ENCODE results near the gene LRRK1.
A peak's percentile ranks its signal among the peaks of the same experiment; 100 is the strongest.

LRRK1 gene

DNA sequence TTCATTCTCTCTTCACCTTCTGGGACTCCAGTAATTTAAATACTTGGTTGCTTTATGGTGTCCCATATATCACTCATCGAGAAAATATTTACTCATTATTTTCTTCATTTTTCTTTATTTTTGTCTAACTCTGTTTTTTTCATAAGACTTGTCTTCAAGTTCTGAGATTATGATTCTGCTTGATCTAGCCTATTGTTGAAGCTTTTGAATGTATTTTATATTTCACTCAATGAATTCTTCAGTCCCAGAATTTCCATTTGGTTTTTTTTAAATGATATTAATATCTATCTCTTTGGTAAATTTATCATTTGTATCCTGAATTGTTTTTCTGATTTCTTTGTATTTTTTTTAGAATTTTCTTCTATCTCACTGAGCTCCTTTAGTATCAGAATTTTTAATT is 117.0 kb downstream of the LRRK1 start:
- TF ChIP-seq CTCF (conservative IDR thresholded peaks at IDR 0.05; ENCODE audit: low read depth, low read length): no peak
- no peak overlapping the region for H3K4me3 ChIP-seq (ENCODE audit: low read depth, low read length)
- no peak for DNase-seq (ENCODE audit: low read depth)

GRCh38 chr15:101037090-101037830 is 118.1 kb downstream of the LRRK1 start:
- no peak overlapping the region for H3K4me3 ChIP-seq (ENCODE audit: low read depth, low read length)
- no peak for DNase-seq (ENCODE audit: low read depth)

DNA sequence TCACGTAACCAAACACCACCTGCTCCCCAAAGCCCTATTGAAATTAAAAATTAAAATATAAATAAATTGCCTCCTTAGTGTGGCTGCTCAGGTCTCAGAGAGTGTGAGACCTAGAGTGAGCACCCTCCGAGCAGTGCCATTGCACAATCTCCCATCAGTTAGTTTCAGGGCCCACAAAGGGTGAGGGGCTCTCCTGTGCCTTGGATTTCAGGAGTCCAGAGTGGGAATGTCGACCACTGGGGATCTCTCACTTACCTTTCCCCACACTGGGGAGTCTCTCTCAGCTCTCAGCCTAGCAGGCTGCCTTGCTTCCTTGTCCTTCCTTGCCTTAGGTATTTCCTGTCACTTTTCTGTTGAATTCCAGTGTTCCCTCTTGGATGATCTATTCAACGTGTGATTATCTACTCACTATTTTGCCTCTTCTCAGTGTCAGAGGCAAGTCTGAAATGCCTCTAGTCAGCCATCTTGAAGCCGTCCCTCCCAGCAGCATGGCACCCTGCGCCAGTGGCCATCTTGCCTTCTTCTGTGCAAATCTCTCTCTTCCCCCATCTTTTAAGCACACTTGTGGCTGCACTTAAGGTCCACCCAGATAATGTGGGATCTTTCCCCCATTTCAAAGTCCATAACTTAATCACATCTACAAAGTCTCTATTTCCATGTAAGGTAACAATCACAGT is 119.3 kb downstream of the LRRK1 start:
- TF ChIP-seq CTCF (conservative IDR thresholded peaks at IDR 0.05; ENCODE audit: low read depth, low read length): no peak
- no peak overlapping the region for H3K4me3 ChIP-seq (ENCODE audit: low read depth, low read length)
- DNase-seq (ENCODE audit: low read depth): no peak

More at GRCh38 chr15:101037090-101037830, 118.1 kb downstream of the LRRK1 start:
- no peak for TF ChIP-seq CTCF (conservative IDR thresholded peaks at IDR 0.05; ENCODE audit: low read depth, low read length)

GRCh38 chr15:101039461-101039860 is 120.3 kb downstream of the LRRK1 start:
- peak; percentile 77 for DNase-seq (ENCODE audit: low read depth)
- H3K4me3 ChIP-seq (ENCODE audit: low read depth, low read length): no peak overlapping the region
- TF ChIP-seq CTCF (conservative IDR thresholded peaks at IDR 0.05; ENCODE audit: low read depth, low read length): no peak

DNA sequence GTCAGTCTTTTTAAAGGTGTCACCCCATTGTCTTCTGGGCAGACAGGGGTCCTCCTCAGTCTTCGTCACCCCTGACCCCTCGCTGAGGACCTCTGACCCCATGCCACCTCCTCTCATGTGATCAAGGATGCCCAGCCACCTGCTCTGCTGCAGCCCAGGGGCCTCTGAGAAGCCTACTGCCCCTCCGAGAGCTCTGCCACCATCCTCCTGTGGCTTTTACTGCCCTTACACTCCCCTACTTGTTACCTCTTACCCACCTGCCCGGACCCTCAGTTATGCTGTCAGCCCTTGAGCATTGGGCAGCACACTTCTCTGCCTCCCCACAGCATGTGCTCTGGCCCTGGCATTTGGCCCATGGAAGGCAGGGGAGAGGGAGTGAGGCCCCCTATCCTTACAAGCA is 123.2 kb downstream of the LRRK1 start:
- no peak overlapping the region for H3K4me3 ChIP-seq (ENCODE audit: low read depth, low read length)
- no peak for DNase-seq (ENCODE audit: low read depth)
- no peak for TF ChIP-seq CTCF (conservative IDR thresholded peaks at IDR 0.05; ENCODE audit: low read depth, low read length)

- no peak for DNase-seq (ENCODE audit: low read depth)
These were observed 123.9 kb downstream of the LRRK1 start for GRCh38 chr15:101043011-101043410.

More at GRCh38 chr15:101043011-101043410, 123.9 kb downstream of the LRRK1 start:
- TF ChIP-seq CTCF (conservative IDR thresholded peaks at IDR 0.05; ENCODE audit: low read depth, low read length): no peak
- no peak overlapping the region for H3K4me3 ChIP-seq (ENCODE audit: low read depth, low read length)
